GM19468 (cell line): ENCODE data around the gene FOXL2.

Experiments used
- ATAC-seq: cut with Tn5 transposase; IDR thresholded peaks from one replicate; pipeline ENCODE4 v1.9.1; 2021; ENCODE audit warnings: mild to moderate bottlenecking, moderate library complexity, moderate number of reproducible peaks; ENCODE audit not compliant: unreplicated experiment; ENCODE audit errors: extremely low read depth

Gene FOXL2

DNA sequence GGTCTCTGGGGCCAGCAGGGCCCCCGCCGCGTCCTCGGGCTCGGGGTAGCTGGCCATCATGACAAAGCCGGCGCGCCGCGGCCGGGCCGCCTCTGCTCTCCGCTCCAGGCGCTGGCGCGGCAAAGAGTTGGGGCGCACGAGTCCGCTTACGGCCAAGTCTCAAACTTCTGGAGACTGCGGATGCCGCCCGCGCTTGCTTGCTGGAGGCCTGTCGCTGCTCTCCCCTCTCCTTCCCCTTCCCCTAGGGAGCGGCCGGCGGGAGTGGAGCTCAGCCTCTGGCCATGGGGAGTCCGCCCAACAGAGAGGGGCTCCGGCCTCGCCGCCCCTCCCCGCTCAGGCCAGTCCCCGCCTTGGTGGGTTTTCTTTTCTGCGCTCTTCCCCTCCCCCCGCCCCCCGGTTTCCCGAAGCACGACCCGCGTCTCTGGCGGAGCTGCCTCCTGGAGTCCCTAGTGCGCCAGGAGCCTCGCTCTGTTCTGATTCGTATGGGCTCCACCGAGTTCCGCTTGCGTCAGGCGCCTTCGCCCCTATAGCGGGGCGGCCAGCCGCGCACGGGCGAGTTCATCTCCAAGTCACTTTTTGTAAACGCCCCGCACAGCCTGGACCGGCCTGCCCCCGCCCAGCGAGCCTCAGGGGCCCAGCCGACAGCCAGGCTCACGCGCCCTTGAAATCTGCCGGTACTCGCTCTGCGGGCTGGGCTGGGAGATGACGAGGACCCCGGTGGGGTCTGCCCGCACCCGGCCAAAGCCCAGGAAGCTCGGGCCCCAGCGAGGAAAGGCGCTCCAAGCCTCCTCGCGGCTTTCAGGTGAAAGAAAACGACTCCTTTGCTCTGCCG, at the start of gene FOXL2, which contains the start of gene FOXL2NB:
Gene FOXL2, minus strand, starts transcription at position 475 of the 832 bp plus-strand sequence. Its CDS starts 415 bp downstream, at position 60.
Gene FOXL2NB, plus strand, starts transcription at position 555 of the 832 bp plus-strand sequence. Its CDS starts 148 bp downstream, at position 703.
- no peak for ATAC-seq

DNA sequence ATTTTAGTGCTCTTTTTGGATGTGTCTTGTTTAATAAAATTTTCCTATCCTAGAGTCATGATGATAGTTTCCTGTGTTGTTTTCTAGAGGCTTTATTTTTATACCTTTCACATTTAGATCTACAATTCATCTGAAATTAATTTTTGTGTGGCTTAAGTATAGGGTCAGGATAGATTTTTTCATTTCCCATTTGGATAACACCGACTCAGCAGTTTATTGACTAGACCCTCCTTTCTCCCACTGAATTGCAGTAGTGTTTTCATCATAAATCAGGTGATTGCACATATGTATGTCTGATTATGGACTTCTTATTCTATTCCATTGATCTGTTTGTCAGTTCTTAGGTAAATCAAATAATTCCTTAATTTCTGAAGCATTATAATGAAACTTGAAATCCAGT, 48.8 kb upstream of the FOXL2 start:
- no peak for ATAC-seq

DNA sequence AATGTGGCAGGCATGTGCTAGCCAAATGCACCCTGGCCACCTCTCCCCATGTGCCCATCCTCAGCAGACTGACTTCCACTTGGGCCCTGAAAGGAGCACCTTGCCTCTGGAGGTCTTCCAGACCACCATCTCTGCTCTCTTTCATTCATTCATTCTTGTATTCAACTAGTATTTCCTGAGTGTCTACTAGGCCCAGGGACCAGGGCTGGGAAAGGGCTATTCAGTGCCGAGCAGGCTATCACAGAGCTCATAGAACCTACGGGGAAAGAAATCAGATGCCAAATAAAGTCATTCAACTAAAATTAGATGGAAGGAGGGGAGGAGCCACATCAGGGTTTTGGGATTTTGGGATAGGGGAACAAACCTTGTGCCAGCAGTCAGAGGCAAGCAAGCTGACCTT, 40.2 kb upstream of the FOXL2 start:
- ATAC-seq: no peak

DNA sequence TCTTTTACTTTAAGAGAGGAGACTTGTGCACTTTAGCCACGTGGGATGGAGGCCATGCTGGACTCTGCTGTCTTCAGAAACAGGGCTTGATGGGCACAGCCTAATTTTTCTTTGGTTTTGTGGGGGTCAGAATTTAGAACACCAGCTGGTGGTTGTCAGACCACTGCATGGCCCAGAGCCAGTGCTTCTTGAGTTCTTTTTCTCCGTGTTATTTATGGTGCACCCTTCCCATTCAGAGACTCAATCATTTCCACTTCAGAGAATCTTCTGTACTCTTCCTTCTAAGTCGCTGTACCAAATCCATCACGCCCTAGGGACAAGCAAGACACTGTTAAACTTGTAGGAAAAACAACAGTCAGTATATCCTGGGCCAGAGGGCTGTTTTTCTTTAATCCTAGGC, 39.0 kb upstream of the FOXL2 start:
- no peak for ATAC-seq

DNA sequence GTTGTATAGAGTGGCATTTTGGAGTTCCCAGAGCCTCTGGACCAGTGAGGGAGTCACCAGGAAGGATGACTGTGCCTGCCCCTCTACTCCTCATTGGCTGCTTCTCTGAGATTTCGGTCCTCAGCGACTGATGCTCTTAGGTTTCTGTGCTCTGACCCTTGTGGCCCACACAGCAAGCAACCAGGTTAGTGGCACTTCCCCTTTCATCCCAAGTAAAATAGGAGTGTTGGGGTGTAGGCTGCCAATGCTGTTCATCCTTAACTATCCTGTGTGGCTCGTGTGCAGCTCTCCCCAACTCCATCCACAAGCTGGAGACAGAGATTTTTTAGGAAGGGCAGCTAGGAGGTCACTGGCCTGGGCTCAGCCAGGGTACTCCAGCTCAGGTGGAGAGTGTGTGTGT, 37.9 kb upstream of the FOXL2 start:
- no peak for ATAC-seq

DNA sequence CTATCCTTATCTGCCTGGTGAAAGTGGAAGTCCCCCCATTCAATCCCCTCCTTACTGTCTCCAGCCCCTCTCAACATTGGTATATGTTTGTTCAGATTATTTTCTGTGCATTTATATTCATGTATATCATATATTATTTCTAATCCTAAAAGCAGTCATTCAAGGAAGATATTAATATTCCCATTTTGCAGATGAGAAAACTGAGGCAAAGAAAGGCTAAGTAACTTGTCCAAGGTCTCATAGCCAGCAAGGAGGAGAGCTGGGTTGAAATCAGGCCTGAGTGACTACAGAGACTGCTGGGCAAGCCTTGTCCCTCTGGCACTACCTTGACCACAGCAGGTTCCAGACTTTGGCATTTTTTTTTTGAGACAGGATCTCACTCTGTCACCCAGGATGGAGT, 29.1 kb upstream of the FOXL2 start:
- no peak for ATAC-seq

DNA sequence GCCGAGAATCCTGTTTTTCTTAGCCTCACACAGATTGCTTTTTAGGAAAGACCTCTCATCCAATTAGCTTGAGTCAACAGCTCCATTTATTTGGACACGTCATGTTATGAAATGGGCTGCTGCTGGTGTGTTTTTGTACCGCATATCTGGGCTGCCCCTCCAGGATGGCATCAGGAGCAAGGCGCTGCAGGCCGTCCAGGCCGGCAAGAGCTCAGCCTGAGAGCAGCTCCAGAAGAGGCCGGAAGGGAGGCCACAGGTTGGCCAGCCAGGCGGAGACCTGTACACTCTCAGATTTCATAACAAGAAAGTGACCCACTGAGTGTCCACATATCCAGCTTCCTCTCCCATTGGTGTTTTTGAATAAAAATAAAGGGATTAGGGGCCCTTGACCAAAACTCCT, 28.4 kb upstream of the FOXL2 start:
- no peak for ATAC-seq

DNA sequence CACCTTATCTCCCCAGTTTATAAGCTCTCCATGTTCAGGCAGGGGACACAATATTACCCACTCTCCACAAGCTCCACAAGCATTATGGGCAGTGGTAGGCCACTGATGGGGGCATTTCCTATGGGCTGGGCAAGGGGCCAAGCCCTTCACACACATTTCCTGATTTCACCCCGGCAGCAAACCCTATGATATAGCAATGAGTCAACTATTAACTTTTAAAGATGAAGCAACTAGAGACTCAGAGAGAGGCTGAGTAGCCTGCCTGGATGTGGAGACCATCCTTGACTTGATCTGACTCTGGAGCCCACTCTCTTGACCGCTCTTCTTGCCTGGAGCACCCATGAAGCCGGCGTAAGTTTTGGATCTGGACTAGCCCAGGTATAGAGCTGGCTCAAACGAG, 27.5 kb upstream of the FOXL2 start:
- no peak for ATAC-seq

DNA sequence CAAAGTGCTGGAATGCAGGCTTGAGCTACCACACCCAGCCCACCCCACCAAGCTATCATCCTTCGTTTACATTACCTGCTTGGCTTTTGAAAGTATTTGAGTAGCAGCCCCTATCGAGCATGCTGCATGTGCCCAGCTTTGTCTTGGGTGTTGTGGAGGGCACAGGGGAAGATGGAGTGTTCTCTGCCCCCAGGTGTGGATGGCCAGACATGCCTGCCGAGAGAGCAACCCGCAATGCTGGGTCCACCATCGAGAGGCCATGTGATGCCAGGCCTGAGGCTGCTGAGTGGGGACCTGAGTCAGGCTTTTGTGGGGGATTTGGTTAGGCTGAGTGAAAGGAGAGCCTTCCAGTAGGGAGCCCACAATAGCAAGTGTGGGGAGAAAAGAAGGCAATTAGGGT, 26.0 kb upstream of the FOXL2 start:
- ATAC-seq: no peak

DNA sequence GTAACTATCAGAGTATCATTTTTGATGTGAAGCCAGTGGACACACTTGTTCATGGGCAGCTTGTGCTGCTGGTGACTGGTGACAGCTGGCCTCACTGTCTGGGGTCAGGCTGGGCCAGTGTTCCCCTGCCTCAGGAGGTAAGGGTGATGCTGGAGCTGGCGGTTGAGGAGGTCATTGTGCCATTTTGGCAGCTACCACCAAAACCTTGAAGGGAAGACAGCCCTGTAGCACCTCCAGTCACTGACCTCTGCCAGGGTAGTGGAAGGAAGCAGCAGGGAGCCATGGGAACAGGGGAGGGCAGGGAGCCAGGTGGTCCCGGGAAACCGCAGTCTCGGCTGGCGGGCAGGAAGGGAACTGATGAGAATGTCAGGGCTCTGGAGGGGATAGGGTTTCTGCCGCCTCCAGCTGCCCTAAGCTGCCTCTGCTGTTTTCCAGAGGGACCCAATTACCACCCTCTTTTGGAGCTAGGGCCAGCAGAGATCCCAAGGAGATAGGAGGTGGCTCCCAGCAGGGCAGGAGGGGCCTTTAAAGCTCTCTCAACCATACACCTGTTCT, 24.9 kb upstream of the FOXL2 start:
- no peak for ATAC-seq

DNA sequence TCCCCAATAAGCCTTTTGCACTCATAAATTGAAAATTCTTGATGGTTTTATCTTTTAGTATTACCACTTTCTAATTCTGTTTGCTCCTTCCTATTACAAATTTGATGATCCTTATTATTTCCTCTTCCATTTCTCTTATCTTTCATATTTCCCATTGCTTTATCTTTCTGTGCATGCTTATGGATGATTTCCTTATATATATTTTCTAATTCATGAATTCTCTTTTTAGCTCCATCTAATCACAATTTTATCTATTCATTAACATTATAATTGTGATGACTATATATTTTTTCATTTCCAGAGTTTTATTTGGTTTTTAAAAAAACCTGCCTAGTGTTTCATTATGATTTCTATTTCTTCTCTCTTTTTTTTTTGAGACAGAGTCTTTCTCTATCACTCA, 18.0 kb upstream of the FOXL2 start:
- no peak for ATAC-seq

DNA sequence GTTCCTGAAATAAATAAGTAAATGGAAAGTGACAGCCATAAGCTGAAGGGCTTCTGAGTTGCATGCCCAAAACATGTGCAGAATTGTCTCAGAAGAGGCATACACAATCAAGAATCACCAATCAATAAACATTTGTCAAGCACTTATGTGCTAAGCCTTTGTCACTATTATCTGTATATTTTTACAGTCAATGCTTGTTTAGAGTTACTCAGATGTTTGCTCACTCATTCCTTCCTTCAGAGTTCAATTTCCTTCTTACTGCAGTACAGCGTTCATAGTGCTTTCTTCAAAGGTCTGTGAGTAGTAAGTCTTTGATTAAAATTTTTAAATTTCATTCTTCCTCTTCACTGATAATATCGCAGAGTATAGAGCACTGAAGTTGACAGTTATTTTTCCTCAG, 17.3 kb upstream of the FOXL2 start:
- no peak for ATAC-seq

DNA sequence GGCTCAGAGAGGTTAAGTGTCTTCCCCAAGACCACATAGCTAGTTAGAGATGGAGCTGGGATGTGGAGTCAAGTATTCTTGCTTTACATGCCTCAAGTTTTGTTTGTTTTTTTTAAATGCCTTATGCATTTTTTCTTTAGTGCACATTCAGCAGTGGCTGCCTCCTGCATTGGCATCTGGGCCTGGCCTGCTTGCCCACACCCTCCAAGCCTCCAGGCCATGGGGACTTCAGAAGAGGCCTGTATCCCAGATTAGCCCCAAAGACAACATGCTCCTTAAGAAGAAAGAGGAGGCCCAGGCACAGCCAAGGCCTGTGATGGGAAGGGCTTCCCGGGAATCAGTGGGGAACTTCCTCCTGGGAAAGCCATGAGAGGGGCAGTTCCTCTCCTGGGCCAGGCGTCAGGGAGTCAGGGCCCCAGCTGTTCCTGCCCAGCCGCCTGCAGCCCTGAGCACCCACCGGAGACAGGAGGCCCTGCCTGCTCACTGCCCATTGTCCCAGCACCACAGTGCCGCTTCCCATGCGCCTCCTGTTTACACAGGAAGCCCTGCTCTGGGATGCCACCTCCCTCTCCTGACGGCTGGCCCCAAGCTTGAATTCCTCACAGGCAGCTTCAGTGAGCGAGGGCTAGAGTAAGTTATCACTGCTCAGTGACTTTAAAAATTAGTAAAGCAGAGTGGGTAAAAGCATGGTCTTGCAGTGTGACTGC, 16.1 kb upstream of the FOXL2 start:
- no peak for ATAC-seq

DNA sequence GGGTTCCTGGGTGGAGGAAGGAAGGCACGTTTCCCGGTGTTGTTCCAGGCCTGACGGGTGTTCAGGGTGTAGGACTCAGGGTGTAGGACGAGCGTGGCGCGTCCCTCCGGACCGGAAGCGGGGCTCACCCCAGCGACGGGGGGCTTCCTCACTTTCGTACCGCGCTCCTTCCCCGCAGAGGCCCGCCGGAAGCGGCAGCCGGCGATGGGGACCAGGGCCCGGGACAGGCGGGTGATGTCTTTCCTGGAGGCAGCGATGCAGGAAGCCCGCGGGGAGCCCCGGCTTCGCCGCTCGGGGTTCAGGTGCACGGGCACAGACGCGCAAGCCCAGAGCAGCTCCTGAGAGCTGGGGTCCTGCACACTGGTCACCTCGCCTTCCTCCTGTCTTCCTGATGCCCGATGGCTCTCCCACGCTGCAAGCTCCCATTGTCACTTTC, 13.5 kb upstream of the FOXL2 start:
- ATAC-seq: no peak

DNA sequence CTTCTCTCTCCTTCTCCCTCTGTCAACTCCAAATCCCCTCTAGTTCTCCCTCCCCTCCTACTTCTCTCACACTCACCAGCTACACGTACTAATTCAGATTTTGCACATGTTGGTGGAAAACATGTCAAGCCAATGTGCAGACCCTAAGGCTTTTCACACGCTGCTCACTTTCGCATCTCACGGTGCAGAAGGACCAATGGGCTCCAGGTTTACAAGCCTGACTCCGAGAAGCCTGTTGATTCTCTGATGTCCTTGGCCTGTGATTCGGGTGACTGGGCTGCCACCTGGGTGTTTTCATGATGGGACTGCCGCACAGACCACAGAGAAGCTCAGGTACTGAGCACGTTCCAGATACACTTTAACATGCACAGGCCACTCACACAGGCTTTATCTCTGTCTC, 3.8 kb upstream of the FOXL2 start:
- no peak for ATAC-seq

DNA sequence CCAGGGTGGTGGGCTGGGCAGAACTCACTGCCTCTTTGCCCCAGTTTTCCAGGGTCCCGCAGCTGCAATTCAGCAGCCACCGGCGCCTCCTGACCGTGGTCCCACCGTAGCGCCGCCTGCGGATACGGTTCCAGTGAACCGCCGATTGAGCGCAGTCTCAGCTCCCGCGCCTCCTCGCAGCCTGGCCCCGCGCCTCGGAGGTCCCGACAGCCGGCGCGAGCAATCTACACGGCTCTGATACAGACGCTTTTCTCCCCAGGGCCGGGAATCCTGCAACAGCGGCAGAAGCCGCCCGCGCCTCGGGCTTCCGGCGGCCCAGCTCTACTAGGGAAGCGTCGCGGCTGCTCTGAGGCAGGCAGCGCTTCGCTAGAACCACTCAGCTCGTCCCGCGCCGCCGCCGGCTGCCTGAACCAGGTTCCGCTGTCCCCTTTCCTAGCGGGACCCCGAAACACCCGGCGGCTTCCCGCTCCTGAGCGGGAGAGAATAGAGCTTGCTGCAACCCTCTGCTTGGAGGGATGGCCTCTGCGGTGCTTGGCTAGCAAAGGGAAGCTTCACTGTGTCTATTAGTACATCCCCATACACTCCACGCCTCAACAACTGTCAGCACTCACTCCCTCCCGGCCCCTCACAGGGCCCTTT, 3.2 kb upstream of the FOXL2 start:
- ATAC-seq: no peak

DNA sequence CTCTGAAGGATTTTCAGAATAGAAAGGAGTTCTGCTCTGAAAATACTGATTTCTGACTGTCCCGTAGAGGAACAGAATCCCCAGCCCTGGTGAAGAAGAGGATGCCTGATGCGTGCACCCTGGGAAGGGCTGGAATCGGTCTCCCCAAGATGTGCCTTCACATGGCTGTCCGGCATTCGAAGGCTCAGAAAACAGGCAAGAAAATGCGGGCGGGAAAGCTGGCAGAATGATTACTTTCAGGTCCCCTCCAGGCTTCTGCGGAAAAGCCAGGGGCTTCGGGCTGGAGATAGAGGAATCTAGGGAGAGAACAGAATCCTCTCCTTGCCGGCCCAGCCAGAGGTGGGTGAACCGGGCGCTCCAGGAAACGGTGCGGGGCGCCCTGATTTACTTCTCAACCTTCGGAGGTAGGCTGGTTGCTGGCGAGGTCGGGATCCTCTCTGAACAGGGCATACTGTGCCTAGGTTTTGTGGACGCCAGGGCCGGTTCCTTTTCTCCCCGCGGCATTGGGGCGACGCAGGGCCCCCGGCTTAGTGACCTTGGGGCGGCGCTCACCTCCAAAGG, 2.6 kb upstream of the FOXL2 start:
- ATAC-seq: no peak

DNA sequence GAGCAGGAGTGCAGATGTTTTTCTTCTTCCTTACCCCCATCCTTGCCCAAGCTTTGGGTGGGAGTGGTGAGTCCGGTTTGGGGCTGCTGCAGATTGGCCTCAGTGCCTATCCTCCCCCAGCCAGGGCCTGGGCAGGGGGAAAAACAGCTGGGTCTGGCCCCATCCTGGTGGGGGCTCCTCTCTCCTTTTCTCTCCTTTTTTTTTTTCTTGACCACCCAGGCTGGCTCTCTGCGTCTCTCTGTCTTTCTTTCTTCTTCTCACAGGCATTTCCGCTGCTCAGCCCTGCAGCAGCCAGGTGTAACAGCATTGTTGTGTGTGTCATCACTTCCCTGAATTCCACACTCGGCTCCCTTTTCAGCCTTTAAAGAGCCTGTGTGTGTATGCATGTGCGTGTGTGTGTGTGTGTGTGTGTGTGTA, 2.1 kb upstream of the FOXL2 start:
- ATAC-seq: no peak

DNA sequence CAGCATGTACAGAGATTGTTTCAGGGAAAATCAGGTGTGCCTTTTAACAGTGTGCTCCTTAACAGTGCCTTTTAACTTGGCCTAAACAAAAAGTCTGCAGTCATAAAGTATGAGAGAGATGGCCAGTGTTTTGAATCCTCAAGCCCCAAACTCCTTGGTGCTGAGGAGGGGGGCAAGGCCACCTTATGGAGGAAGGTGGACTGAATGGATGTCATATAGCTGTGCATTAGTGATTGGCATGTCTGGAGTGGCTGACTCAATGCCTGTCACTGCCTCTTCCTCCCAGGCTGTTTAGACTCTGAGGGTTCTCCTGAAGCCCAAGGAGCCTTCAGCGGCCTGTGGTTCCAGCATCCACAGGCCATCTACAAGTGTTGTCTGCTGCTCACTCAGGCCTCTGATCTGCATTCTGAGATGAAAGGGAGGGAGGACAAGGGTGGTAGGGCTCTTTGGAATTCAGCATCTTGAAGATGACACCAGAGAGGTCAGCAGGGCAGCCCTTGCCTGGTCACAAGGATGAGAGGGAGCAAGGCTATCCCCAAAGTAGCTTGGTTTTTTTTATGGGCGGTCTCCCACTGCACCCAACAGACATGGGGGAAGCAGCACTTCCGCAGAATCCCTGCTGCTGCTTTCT, 1.5 kb upstream of the FOXL2 start:
- ATAC-seq: no peak

DNA sequence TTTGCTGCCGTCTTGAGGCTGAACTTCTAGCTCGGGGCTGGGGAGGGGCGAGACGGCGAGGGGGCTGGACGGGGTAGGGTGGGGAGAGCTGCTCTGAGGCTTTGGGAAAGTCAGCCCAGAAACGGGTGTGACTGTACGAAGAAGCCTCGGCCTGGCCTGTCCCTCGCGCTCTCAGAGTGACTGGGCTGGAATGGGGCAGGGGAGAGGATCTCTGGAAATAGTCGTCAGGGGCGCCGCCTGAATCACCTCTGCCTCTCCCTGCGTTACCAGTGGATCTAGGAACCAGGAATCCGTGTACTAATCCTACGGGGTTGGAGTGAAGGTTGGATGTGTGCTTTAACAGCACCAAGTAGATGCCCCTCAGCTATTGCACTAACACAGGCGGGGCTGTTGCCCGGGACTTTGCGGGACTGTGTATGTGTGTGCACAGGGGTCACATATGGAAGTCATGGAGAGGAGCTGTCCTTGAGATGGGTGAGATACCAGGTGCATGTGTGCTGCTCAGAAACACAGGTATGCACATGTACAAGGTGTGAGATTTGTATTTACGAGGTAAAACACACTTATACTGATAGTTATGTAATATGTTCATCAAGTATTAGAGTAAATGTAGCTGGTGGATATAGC, 671 bp upstream of the FOXL2 start:
- no peak for ATAC-seq
